GM12891 (cell line): Measurements from ENCODE around the gene TSPAN18.

Experiments
- DNase-seq: peaks from one replicate; pipeline ENCODE4 v3.0.0; 2011; ENCODE audit warnings: low spot score; ENCODE audit not compliant: insufficient read length
- FAIRE-seq: peaks from 2 replicates; lab custom pipeline; 2011; peaks lifted over from hg19 to GRCh38; lab: Jason Lieb, UNC
- PAX5 ChIP-seq: IDR thresholded peaks from 2 replicates; pipeline ENCODE4 v1.6.1; 2011; ENCODE audit warnings: low read length, moderate library complexity, mild to moderate bottlenecking; ENCODE audit not compliant: insufficient read depth, severe bottlenecking
- POLR2A ChIP-seq: IDR thresholded peaks from 2 replicates; pipeline ENCODE4 v1.6.1; 2011; ENCODE audit warnings: low read depth, low read length, control low read depth
- POLR2AphosphoS5 ChIP-seq: IDR thresholded peaks from 2 replicates; pipeline ENCODE4 v1.6.1; 2011; ENCODE audit warnings: low read depth, low read length, control low read depth
- POU2F2 ChIP-seq: IDR thresholded peaks from 2 replicates; pipeline ENCODE4 v1.6.1; 2011; ENCODE audit warnings: low read depth, mild to moderate bottlenecking, control low read depth, low read length, moderate library complexity
- SPI1 ChIP-seq: IDR thresholded peaks from 2 replicates; pipeline ENCODE4 v1.6.1; 2011; ENCODE audit warnings: low read depth, low read length, control low read depth
- TAF1 ChIP-seq: IDR thresholded peaks from 2 replicates; pipeline ENCODE4 v1.6.1; 2011; ENCODE audit warnings: low read depth, low read length, control low read depth

TSPAN18 gene

DNA sequence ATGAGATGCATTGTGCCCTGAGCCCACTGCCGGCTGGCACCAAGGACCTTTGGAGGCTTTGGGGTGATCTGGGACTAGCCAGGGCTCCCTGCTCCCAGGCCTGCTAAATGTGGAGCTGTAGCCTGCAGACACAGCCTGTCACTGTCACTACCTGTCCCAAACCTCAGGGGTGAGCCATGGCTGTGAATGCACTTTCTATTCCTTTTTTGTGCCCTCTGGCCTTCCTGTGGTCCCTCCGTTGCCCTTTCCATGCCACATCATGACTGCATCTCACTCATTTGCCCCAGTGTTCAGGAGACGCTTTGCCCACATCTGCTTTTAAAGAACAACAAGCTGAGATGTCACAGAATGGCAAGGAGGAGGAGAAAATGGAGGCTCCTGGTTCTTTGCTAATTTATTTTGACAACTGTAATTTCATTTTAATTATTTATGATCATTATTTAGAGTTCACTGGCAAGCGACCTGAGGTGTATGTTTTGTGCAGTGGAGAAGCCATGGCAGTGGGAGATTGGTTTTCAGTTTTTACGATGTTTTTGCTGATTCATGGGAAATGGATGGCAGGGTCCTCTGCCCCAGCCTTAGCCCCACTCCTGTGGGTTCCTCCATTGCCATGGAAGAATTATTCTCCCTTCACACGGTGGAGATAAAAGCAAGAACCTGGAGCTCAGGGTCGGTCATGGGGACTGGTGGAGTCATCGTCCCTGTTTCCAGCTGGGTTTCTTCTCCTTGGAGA lies 69.2 kb downstream of the TSPAN18 start:
- no peak for FAIRE-seq
- DNase-seq, result no peak

DNA sequence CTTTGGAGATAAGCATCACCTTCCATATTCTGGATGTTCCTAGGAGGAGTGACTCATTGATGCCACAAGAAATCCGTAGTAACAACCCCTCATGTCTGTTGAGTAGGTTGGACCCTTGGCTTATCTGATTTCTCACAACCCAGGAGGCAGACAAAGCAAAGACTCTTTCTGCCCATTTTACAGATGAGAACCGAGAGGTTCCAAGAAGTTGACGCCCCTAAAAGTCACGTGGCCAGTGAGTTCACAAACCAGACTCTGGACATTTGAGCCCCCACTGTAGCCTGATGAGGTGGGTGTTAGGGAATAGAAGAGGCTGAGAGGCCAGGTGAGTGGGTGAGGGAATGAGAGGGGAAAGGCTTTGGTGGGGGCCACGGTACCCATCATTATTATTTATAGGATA lies 70.3 kb downstream of the TSPAN18 start:
- DNase-seq, result no peak
- FAIRE-seq, result no peak
- TF ChIP-seq SPI1 (no peak), PAX5 (no peak), POLR2A (no peak), TAF1 (no peak), POU2F2 (no peak), POLR2AphosphoS5 (no peak)

More for the DNA sequence above, 69.2 kb downstream of the TSPAN18 start:
- no peak for TF ChIP-seq TAF1
- no peak for TF ChIP-seq POLR2AphosphoS5
- no peak for TF ChIP-seq POLR2A
- TF ChIP-seq POU2F2, result no peak
- no peak for TF ChIP-seq SPI1
- TF ChIP-seq PAX5, result no peak

DNA sequence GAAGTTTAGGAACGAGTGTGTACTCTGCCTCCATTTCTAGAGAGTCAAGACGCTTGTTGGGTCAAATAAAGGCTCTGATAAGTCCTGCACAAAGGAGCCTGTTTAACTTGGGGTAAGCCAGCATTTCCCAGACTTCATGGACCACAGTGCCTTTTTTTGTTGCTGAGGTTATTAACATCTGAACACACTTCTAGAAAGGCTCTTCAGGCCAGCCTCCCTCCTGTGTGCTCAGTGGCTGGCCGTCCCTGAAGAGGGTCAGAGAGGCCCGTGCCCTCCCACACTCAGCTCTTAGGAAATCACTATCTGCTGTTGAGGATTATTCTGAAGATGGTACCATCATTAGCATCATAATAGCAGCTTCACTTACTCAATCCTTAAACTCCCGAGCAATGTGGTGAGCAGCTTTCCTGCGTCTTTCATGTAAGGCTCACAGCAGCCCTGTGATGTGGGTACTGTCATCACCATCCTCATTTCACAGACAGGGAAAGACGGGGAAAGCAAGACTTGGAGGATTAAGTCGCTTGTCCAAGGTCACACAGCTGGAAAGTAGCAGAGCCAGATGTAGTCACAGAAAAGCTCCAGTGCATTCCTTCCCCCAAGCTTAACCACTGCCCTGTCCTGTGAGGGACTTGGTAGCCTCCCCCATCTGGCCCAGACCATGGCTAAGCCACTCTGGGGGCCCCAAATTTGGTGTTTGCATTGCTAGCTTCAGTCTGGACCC lies 71.3 kb downstream of the TSPAN18 start:
- TF ChIP-seq POLR2A (no peak), SPI1 (no peak)
- no peak for FAIRE-seq

DNA sequence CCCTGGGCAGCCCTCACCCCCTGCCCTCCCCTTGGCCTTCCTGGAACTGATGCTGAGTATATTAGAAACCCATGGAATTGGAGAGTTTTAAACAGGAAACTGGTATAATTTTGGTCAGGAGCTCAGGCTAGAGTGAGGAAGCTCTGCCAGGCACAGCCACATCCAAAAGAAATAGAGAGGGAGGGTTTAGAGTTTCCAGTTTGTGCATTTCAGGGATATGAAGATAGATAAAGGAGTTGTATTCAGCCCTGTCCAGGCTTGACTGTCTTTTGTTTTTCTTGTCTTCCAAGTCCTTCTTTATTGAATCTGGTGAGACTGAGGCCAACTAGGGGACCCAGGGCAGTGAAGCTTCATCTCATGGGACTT lies 71.8 kb downstream of the TSPAN18 start:
- DNase-seq, result no peak
- FAIRE-seq, result no peak
- TF ChIP-seq POU2F2, result no peak
- no peak for TF ChIP-seq TAF1
- no peak for TF ChIP-seq POLR2A
- no peak for TF ChIP-seq POLR2AphosphoS5
- TF ChIP-seq PAX5, result no peak
- TF ChIP-seq SPI1, result no peak

More for the DNA sequence above, 71.3 kb downstream of the TSPAN18 start:
- DNase-seq, result no peak

DNA sequence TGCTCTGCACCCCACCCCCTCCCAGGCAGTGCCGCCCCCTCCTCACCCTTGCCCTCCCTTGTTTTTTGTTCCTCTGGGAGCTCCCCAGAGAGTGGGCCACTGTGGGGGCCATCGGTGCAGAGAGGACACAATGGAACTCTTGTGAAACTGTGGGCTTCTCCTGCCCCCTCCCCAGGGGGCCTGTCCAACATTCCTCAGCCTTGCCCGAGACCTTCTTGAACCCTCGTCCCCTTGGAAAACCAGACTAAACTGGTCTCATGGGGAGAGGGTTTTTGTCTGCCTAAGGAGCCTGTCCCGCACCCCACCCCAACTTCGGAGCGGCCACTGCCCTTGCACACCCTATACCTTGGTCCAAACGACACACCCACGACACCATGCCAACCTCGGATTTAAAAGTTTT lies 72.2 kb downstream of the TSPAN18 start:
- DNase-seq (no peak), FAIRE-seq (no peak)
- no peak for TF ChIP-seq TAF1
- TF ChIP-seq POLR2AphosphoS5, result no peak
- TF ChIP-seq POU2F2, result no peak
- no peak for TF ChIP-seq PAX5
- no peak for TF ChIP-seq SPI1
- TF ChIP-seq POLR2A, result no peak

DNA sequence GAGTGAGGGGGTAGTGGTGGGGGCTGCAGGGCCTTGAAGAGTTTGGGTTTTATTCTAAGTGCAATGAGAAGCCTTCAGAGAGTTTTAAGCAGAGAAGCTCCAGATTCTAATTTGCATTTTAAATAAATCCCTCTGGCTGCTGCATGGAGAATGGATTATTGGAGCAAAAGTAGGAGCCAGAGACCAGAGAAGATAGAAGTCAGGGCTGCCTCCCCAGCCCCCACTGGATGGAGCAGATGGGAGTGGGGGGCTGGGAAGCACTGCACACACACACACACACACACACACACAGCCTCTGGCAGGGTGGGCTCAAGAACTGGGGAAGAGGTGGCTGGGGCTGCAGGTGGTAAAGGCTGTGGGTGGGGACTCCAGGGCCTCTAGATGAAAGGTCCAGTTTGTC lies 75.6 kb downstream of the TSPAN18 start:
- TF ChIP-seq POLR2AphosphoS5, result no peak
- TF ChIP-seq SPI1, result no peak
- TF ChIP-seq POU2F2, result no peak
- no peak for TF ChIP-seq POLR2A
- no peak for TF ChIP-seq PAX5
- no peak for TF ChIP-seq TAF1
- DNase-seq (no peak), FAIRE-seq (no peak)

DNA sequence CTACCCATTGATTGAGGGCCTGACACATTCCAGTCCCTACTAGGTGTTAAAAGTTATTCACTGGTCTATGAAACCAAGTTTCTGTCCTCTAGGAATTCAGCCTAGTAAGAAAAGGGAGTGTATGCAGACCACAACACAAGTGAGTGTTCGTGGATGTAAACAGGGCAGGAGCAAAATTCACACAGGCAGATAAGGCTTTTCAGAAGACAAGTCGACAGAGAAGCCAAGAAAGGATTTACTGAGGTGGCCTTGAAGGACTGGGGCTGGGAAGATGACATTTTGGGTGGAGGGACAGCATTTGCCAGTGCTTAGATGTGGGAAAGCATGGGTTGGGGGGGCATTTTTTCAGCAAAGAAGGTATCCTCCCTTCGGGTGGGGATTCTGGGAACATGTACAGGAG lies 76.2 kb downstream of the TSPAN18 start:
- DNase-seq (no peak), FAIRE-seq (no peak)
- TF ChIP-seq TAF1 (no peak), PAX5 (no peak), POU2F2 (no peak), POLR2A (no peak), POLR2AphosphoS5 (no peak), SPI1 (no peak)

DNA sequence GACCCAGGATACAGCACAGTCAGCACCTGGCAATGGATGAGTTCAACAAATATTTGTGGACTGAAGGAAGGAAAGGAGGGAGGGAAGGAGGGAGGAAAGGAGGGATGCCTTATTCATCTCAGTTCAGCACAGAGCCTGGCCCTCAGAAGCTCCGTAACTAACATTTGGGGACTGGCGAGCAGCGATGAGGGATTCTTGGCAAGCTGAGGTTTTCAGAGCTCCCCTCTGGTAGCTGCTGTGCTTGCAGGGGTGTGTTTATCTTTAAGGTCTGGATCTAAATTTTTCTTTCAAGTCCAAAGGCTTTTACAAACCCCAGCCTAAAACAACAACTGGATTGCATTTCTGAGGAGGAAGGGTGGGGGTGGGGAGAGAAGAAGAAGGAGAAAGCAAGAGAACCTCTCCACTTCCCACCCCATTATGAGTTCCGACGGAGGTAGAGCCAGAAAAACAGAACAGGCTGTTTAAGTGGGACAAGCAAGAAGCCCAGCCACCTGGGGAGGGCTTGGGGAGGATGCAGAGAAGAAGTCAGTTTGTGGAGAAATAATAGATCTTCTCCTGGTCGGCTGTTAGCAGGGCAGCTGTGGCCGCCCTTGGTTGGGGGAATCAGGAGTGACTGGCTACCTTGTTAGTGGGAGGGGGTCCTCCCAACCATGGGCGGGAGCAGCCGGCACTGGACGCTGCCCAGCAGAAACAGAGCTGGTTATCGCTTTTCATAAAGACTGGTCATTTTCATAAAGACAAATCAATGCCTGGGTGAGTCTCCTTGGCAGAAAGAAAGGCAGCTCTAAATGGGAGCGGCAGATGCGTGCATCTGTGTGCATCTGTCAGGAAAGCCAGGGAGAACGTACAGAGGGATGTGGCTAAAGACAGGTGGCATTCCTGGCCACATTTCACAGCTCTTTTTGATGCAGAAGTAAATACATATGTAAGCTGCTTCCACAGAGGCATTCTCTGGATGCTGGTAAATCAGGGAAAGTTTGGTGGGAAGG lies 78.0 kb downstream of the TSPAN18 start:
- FAIRE-seq, result no peak

More for the DNA sequence above, 78.0 kb downstream of the TSPAN18 start:
- TF ChIP-seq PAX5 (no peak), POLR2AphosphoS5 (no peak), POLR2A (no peak), SPI1 (no peak), POU2F2 (no peak), TAF1 (no peak)
- DNase-seq, result no peak
